Ureter (tissue), 1 donor: ENCODE measurements around the gene HNRNPM. TPM values are rescaled to one million over a fixed set of nuclear protein-coding genes. Genes with fewer than 3 reads are reported as not detected.

Experiments
- total RNA-seq: library from RNA; stranded (reverse); gene quantifications from one replicate; pipeline ENCODE4 v1.2.4, GENCODE V29; 2023
- donor health status: DM: yes; HTN: yes; CAD: no.

HNRNPM gene
- total RNA-seq, 1 donor from 2014 or later, result 205 TPM

Other genes starting within 250 kb of the HNRNPM start
- 49.8 TPM for gene CERS4, start 235.6 kb upstream of the HNRNPM start, total RNA-seq
- gene CD320, start 136.6 kb upstream of the HNRNPM start, total RNA-seq, result 24.3 TPM
- 53.0 TPM for gene NDUFA7, start 123.6 kb upstream of the HNRNPM start, total RNA-seq
- 1,953 TPM for gene RPS28, start 123.5 kb upstream of the HNRNPM start, total RNA-seq
- gene KANK3, start 101.7 kb upstream of the HNRNPM start, total RNA-seq, result 12.8 TPM
- 13.2 TPM for gene ANGPTL4, start 80.8 kb upstream of the HNRNPM start, total RNA-seq
- 133 TPM for gene RAB11B, start 54.6 kb upstream of the HNRNPM start, total RNA-seq
- 41.3 TPM for gene MARCHF2, start 31.7 kb upstream of the HNRNPM start, total RNA-seq
- 1.4 TPM for gene PRAM1, start 57.7 kb downstream of the HNRNPM start, total RNA-seq
- 27.0 TPM for gene ZNF414, start 69.2 kb downstream of the HNRNPM start, total RNA-seq
- gene MYO1F, start 132.5 kb downstream of the HNRNPM start, total RNA-seq, result 20.6 TPM
- 19.0 TPM for gene ADAMTS10, start 165.7 kb downstream of the HNRNPM start, total RNA-seq
- gene NFILZ, start 185.7 kb downstream of the HNRNPM start, total RNA-seq, result not detected